Retinal pigment epithelial cell (primary cell): ENCODE data around the gene MOV10L1.

ENCODE experiments used
- DNase-seq: peaks from one replicate; pipeline ENCODE4 v3.0.0-alpha.2; 2010; ENCODE audit warnings: low read depth
- H3K4me3 ChIP-seq: 2 replicates; pipeline ENCODE4 v1.5.1; 2011; ENCODE audit warnings: mild to moderate bottlenecking, low read length, control low read depth, moderate library complexity
- TF ChIP-seq, protein P1 (sequence below): conservative IDR thresholded peaks from 2 replicates; pipeline ENCODE4 v1.5.1; 2011; ENCODE audit warnings: low read depth, low read length, control low read depth, inconsistent platforms

The MOV10L1 gene

GRCh38 chr22:50089682-50090411 lies at the start of gene MOV10L1:
Gene MOV10L1 (plus strand): TSS chr22:50090006. CDS start chr22:50090089, 83 bp downstream.
- no peak for DNase-seq
- TF ChIP-seq, protein P1, sequence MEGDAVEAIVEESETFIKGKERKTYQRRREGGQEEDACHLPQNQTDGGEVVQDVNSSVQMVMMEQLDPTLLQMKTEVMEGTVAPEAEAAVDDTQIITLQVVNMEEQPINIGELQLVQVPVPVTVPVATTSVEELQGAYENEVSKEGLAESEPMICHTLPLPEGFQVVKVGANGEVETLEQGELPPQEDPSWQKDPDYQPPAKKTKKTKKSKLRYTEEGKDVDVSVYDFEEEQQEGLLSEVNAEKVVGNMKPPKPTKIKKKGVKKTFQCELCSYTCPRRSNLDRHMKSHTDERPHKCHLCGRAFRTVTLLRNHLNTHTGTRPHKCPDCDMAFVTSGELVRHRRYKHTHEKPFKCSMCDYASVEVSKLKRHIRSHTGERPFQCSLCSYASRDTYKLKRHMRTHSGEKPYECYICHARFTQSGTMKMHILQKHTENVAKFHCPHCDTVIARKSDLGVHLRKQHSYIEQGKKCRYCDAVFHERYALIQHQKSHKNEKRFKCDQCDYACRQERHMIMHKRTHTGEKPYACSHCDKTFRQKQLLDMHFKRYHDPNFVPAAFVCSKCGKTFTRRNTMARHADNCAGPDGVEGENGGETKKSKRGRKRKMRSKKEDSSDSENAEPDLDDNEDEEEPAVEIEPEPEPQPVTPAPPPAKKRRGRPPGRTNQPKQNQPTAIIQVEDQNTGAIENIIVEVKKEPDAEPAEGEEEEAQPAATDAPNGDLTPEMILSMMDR, result no peak
- no peak within 1 kb of the TSS for H3K4me3 ChIP-seq

- no peak overlapping the region for H3K4me3 ChIP-seq
- DNase-seq, result no peak
- TF ChIP-seq, protein P1, result no peak
These were observed 49.1 kb upstream of the MOV10L1 start for GRCh38 chr22:50040717-50041116.

- no peak for DNase-seq
- TF ChIP-seq, protein P1, result no peak
These were observed 48.3 kb upstream of the MOV10L1 start for GRCh38 chr22:50041361-50042065.

DNA sequence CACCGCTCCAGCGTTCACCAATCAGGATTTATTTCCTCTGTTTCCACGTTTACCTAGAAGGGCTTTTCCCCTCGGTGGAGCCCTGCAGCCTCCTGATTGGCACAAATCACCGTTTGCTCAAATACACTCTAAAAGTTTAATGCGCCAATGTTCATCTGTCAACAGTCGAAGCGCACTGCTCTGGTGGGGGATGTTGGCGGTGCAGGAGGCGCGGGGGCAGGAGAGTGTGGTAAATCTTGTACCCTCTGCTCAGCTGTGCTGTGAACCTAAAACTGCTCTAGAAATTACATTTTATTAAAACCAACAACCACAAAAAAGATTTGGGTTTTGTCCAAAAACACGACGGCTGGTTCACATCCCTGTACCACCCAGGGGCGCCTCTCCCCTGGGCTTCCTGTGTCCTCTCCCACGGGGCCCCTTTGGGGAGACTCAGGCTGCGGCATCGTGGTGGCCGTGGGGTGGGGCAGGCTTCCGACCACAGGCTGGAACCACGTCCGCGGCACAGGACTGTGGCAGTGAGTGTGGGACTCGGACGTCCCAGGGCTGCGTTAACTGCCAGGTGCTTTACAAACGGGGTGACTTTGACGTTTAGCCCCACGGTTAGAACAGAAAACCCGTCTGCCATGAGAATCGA lies 45.2 kb upstream of the MOV10L1 start:
- H3K4me3 ChIP-seq, result no peak overlapping the region
- DNase-seq, result no peak
- TF ChIP-seq, protein P1, result no peak

More at GRCh38 chr22:50041361-50042065, 48.3 kb upstream of the MOV10L1 start:
- no peak overlapping the region for H3K4me3 ChIP-seq

GRCh38 chr22:50045211-50046018 lies 44.4 kb upstream of the MOV10L1 start:
- DNase-seq, result no peak
- TF ChIP-seq, protein P1, result no peak
- H3K4me3 ChIP-seq, result no peak overlapping the region

DNA sequence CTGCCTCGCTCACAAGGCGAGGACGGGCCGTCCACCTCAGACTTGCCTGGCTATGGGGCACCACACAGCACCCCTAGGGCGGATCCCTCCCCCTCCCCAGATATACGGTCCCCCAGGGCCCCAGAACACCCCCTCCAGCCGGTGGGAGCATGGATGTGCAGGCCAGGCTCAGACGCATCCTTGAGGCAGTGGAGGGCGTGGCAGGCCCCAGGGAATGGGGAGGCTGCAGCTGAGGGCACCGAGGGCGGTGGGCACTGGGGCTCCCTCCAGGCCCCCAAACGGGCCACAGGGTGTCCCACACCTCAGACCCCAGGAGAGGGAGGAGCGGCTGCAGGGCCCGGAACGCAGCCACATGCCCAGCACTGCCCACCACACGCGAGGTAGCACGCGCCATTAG lies 43.8 kb upstream of the MOV10L1 start:
- H3K4me3 ChIP-seq, result no peak overlapping the region
- TF ChIP-seq, protein P1, result no peak
- no peak for DNase-seq
